ENCODE measurements around the gene H2AZ1. TPM values are rescaled to one million over a fixed set of nuclear protein-coding genes. Genes with fewer than 3 reads are reported as not detected.

H2AZ1 gene
- total RNA-seq, 2 donors from 2014 or later = 417 to 443 TPM

DNA sequence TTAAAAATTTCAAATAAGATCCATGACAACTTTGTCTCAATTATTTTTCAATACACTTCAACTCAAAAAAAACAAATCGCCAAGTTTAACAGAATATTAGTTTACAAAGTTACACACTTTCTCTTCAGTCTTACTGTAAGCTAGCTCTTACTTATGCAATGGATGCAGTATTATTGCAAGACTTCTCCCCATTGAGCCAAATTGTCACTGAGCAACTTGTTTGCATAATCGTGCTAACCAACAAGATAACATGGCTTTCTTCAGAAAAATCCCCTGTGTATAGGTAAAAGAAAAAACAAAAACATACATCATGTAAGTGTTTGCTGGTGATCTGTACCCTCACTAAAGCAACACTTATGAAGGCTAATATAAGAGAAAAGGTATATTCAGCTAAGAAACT lies 22.5 kb downstream of the H2AZ1 start:
- H3K4me1 Mint-ChIP-seq (ENCODE audit: low read depth) = peaks cover 28% of the 10 kb centered on the region
- H3K4me3 Mint-ChIP-seq = no peak overlapping the region
- H3K27ac Mint-ChIP-seq = no peak overlapping the region
- no peak for ATAC-seq (replicated peaks in 1 of 2)
- no peak for DNase-seq
- no peaks in the 10 kb centered on the region for H3K9me3 Mint-ChIP-seq
- peaks cover 11 to 18% of the 10 kb centered on the region in 2 donors for H3K36me3 Mint-ChIP-seq (ENCODE audit: insufficient read depth in 2 of 2)
- no peaks in the 10 kb centered on the region for H3K27me3 Mint-ChIP-seq (ENCODE audit: low read depth)

DNA sequence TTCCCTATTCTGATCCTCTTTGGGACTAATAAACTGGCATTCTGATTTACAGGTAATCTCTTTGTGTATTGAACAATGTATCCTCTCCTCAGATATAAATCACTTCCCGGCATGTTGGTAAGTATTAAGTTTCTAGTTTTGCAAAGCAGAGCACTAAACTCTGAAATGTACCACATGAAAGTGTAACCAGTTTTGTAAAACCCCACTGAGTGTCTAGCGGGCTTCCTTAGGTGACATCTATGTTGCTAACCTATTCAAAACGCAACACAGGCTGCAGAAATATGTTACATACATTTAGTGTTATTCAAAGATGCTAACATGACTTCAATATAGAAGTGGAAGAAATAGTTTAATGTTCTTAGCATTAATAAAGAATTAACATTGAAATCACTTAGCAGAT lies 28.9 kb downstream of the H2AZ1 start:
- peaks cover 14% of the 10 kb centered on the region for H3K4me1 Mint-ChIP-seq (ENCODE audit: low read depth)
- no peaks in the 10 kb centered on the region for H3K27me3 Mint-ChIP-seq (ENCODE audit: low read depth)
- DNase-seq (peak in 1 of 2 donors; percentile 6), ATAC-seq (replicated peaks in 1 of 2) (peak; percentile 81 to 84)
- peak overlapping the region; percentile 34 to 35 for H3K4me3 Mint-ChIP-seq
- H3K36me3 Mint-ChIP-seq (ENCODE audit: insufficient read depth in 2 of 2) = peaks cover 16 to 25% of the 10 kb centered on the region in 2 donors
- peak overlapping the region; percentile 2 for H3K27ac Mint-ChIP-seq
- peaks cover 1 to 5% of the 10 kb centered on the region in 2 donors for H3K9me3 Mint-ChIP-seq

DNA sequence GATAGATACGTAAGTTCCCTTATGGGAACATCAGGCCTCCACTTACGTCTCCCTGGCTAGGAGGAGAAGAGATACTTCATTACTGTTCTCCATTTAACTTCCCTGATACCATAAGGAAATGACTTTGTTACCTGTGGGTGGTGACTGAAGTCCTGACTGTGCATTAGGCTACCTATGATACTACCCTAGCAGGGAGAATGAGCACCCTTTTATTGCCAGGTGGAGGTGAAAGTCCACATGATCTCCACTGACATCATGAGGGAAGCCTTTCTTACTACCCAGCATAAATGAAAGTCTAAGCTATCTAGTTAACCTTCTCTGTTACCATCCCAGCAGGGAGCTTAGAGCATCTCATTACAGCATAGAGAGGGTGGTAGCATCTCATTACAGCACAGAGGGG lies 31.4 kb downstream of the H2AZ1 start:
- DNase-seq (no peak), ATAC-seq (replicated peaks in 1 of 2) (no peak)
- H3K4me3 Mint-ChIP-seq = no peak overlapping the region
- no peaks in the 10 kb centered on the region for H3K27me3 Mint-ChIP-seq (ENCODE audit: low read depth)
- peak overlapping the region; percentile 73 for H3K27ac Mint-ChIP-seq
- peaks cover 1 to 8% of the 10 kb centered on the region in 2 donors for H3K9me3 Mint-ChIP-seq
- H3K36me3 Mint-ChIP-seq (ENCODE audit: insufficient read depth in 2 of 2) = peaks cover 16 to 33% of the 10 kb centered on the region in 2 donors
- peaks cover 9% of the 10 kb centered on the region for H3K4me1 Mint-ChIP-seq (ENCODE audit: low read depth)

GRCh38 chr4:99917575-99917974 lies 32.5 kb downstream of the H2AZ1 start:
- H3K27ac Mint-ChIP-seq = peak overlapping the region; percentile 22
- H3K36me3 Mint-ChIP-seq (ENCODE audit: insufficient read depth in 2 of 2) = peaks cover 18 to 31% of the 10 kb centered on the region in 2 donors

DNA sequence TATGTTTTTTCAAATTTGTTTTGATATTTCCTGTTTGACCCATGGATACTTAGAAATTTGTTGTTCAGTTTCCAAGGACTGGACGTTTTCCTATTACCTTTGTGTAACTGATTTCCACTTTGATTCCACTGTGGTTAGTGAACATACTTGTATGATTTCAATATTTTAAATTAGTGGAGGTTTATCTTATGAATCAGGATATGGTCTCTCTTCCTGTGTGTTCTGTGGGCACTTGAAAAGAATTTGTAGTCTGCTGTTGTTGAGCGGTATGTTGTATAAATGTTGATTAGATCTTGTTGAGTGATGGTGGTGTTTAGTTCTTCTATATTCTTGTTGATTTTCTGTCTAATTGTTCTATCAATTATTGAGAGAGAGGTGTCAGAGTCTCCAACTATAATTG lies 34.6 kb downstream of the H2AZ1 start:
- Mint-ChIP-seq H3K36me3 (ENCODE audit: insufficient read depth in 2 of 2) (peaks cover 18 to 27% of the 10 kb centered on the region in 2 donors), H3K27me3 (ENCODE audit: low read depth) (no peaks in the 10 kb centered on the region)
- DNase-seq = no peak

More at GRCh38 chr4:99917575-99917974, 32.5 kb downstream of the H2AZ1 start:
- no peak for ATAC-seq (replicated peaks in 1 of 2)
- Mint-ChIP-seq H3K27me3 (ENCODE audit: low read depth) (no peaks in the 10 kb centered on the region), H3K9me3 (peaks cover 1 to 8% of the 10 kb centered on the region in 2 donors), H3K4me1 (ENCODE audit: low read depth) (peaks cover 9% of the 10 kb centered on the region), H3K4me3 (no peak overlapping the region)
- DNase-seq = no peak

More for the DNA sequence above, 34.6 kb downstream of the H2AZ1 start:
- peaks cover 1 to 8% of the 10 kb centered on the region in 2 donors for H3K9me3 Mint-ChIP-seq
- H3K4me1 Mint-ChIP-seq (ENCODE audit: low read depth) = no peaks in the 10 kb centered on the region
- no peak overlapping the region for H3K4me3 Mint-ChIP-seq
- ATAC-seq (replicated peaks in 1 of 2) = no peak
- peak overlapping the region; percentile 47 for H3K27ac Mint-ChIP-seq

Other genes starting within 250 kb of the H2AZ1 start
- 10 to 100 TPM; 40.7 to 48.1 TPM for gene DAPP1, start 133.4 kb downstream of the H2AZ1 start, total RNA-seq
- gene LAMTOR3, start 55.8 kb downstream of the H2AZ1 start, total RNA-seq = 10 to 100 TPM; 20.7 to 23.3 TPM
- 10 to 100 TPM; 46.1 to 60.5 TPM for gene DNAJB14, start 3.7 kb downstream of the H2AZ1 start, total RNA-seq
- under 1 TPM; 0.72 to 0.90 TPM for gene DDIT4L, start 240.2 kb upstream of the H2AZ1 start, total RNA-seq

All from activated T-cell treated with anti-CD3 and anti-CD28 coated beads, Interleukin-2, amount 50 U/mL, for 72 hours (primary cell).